Measurements from ENCODE around the gene CYB5RL. TPM values are rescaled to one million over a fixed set of nuclear protein-coding genes. Genes with fewer than 3 reads are reported as not detected.

Gene CYB5RL, protein sequence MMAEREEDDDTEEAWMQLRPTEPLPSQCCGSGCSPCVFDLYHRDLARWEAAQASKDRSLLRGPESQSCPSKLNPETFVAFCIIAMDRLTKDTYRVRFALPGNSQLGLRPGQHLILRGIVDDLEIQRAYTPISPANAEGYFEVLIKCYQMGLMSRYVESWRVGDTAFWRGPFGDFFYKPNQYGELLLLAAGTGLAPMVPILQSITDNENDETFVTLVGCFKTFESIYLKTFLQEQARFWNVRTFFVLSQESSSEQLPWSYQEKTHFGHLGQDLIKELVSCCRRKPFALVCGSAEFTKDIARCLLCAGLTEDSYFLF
- 4.3 TPM for polyA plus RNA-seq (2013, experiment 1 of 2)
- polyA plus RNA-seq (2013, experiment 2 of 2), result 3.4 TPM

GRCh38 chr1:54199765-54200518, at the start of gene CYB5RL, which contains the start of gene MRPL37:
CYB5RL (minus strand) TSS chr1:54200030; CDS start chr1:54195616, 4,414 bp downstream.
MRPL37 (plus strand) TSS chr1:54200167; CDS start chr1:54200244, 77 bp downstream.
- Histone ChIP-seq H2BK120ac (ENCODE audit: low read depth, low read length) (peak within 1 kb of the TSS; percentile 74), H4K8ac (ENCODE audit: low read length) (peak within 1 kb of the TSS; percentile 95), H3K27ac (ENCODE audit: low read length, poor library complexity, severe bottlenecking) (no peak within 1 kb of the TSS), H3K4ac (ENCODE audit: low read depth in 1 of 2, low read length in 2 of 2) (peak within 1 kb of the TSS; percentile 36 to 56), H2AK5ac (ENCODE audit: low read length, severe bottlenecking) (peak within 1 kb of the TSS; percentile 16), H3K9me3 (ENCODE audit: control insufficient read depth, low read length) (no peaks in the 10 kb centered on the region), H3K9ac (ENCODE audit: low read length) (peak within 1 kb of the TSS; percentile 96), H3K36me3 (ENCODE audit: control insufficient read depth in 1 of 2, insufficient read depth in 2 of 2, low read depth in 1 of 2, low read length in 2 of 2) (peaks cover 8 to 34% of the 10 kb centered on the region in 2 experiments), H4K91ac (ENCODE audit: low read length) (peak within 1 kb of the TSS; percentile 65), H2BK12ac (ENCODE audit: low read length in 2 of 2) (no peak within 1 kb of the TSS), H2BK15ac (ENCODE audit: low read depth, poor library complexity, severe bottlenecking) (peak within 1 kb of the TSS; percentile 30), H3K4me2 (ENCODE audit: low read length, poor library complexity, severe bottlenecking) (peak within 1 kb of the TSS; percentile 94), H2AFZ (ENCODE audit: low read depth, low read length) (peak within 1 kb of the TSS; percentile 91), H2BK5ac (ENCODE audit: low read depth, low read length, poor library complexity, severe bottlenecking) (no peak within 1 kb of the TSS), H3K14ac (ENCODE audit: low read length in 2 of 2) (peak within 1 kb of the TSS in 1 of 2 experiments; percentile 93), H3K23ac (ENCODE audit: low read length in 2 of 2) (peak within 1 kb of the TSS in 1 of 2 experiments; percentile 71), H3K18ac (ENCODE audit: low read depth in 1 of 2, low read length in 2 of 2) (peak within 1 kb of the TSS; percentile 55 to 61), H3K4me1 (ENCODE audit: control insufficient read depth, insufficient read depth, low read depth, low read length) (peaks cover 4% of the 10 kb centered on the region), H3K79me1 (replicated peaks; ENCODE audit: low read length, poor library complexity, severe bottlenecking) (peaks cover 16% of the 10 kb centered on the region), H3K4me3 (ENCODE audit: insufficient read depth in 1 of 2, low read depth in 1 of 2, low read length in 2 of 2) (peak within 1 kb of the TSS; percentile 89 to 99), H3K27me3 (ENCODE audit: control insufficient read depth in 1 of 2, insufficient read depth in 1 of 2, low read length in 2 of 2) (no peaks in the 10 kb centered on the region)
- peak; percentile 97 for DNase-seq
- under 1% methylated on average over 46 of the region's 51 CpGs for WGBS

GRCh38 chr1:54248966-54249365, 49.1 kb upstream of the CYB5RL start:
- Histone ChIP-seq H3K36me3 (ENCODE audit: control insufficient read depth in 1 of 2, insufficient read depth in 2 of 2, low read depth in 1 of 2, low read length in 2 of 2) (peaks cover 24 to 41% of the 10 kb centered on the region in 2 experiments), H2AK5ac (ENCODE audit: low read length, severe bottlenecking) (peak overlapping the region; percentile 40), H3K27ac (ENCODE audit: low read length, poor library complexity, severe bottlenecking) (no peak overlapping the region), H4K91ac (ENCODE audit: low read length) (peak overlapping the region; percentile 52), H3K4me2 (ENCODE audit: low read length, poor library complexity, severe bottlenecking) (no peak overlapping the region), H2BK5ac (ENCODE audit: low read depth, low read length, poor library complexity, severe bottlenecking) (no peak overlapping the region), H2AFZ (ENCODE audit: low read depth, low read length) (no peak overlapping the region), H4K8ac (ENCODE audit: low read length) (no peak overlapping the region), H3K23ac (ENCODE audit: low read length in 2 of 2) (no peak overlapping the region), H2BK12ac (ENCODE audit: low read length in 2 of 2) (peak overlapping the region in 1 of 2 experiments; percentile 60), H3K27me3 (ENCODE audit: control insufficient read depth in 1 of 2, insufficient read depth in 1 of 2, low read length in 2 of 2) (no peaks in the 10 kb centered on the region), H3K4me1 (ENCODE audit: control insufficient read depth, insufficient read depth, low read depth, low read length) (peaks cover 28% of the 10 kb centered on the region), H3K18ac (ENCODE audit: low read depth in 1 of 2, low read length in 2 of 2) (no peak overlapping the region), H3K9ac (ENCODE audit: low read length) (peak overlapping the region; percentile 69), H3K4ac (ENCODE audit: low read depth in 1 of 2, low read length in 2 of 2) (no peak overlapping the region), H3K4me3 (ENCODE audit: insufficient read depth in 1 of 2, low read depth in 1 of 2, low read length in 2 of 2) (no peak overlapping the region), H3K9me3 (ENCODE audit: control insufficient read depth, low read length) (no peaks in the 10 kb centered on the region), H3K79me1 (replicated peaks; ENCODE audit: low read length, poor library complexity, severe bottlenecking) (peaks cover 2% of the 10 kb centered on the region), H2BK15ac (ENCODE audit: low read depth, poor library complexity, severe bottlenecking) (no peak overlapping the region), H2BK120ac (ENCODE audit: low read depth, low read length) (no peak overlapping the region), H3K14ac (ENCODE audit: low read length in 2 of 2) (no peak overlapping the region)
- 83% methylated on average over 4 of the region's 4 CpGs for WGBS
- no peak for DNase-seq

DNA sequence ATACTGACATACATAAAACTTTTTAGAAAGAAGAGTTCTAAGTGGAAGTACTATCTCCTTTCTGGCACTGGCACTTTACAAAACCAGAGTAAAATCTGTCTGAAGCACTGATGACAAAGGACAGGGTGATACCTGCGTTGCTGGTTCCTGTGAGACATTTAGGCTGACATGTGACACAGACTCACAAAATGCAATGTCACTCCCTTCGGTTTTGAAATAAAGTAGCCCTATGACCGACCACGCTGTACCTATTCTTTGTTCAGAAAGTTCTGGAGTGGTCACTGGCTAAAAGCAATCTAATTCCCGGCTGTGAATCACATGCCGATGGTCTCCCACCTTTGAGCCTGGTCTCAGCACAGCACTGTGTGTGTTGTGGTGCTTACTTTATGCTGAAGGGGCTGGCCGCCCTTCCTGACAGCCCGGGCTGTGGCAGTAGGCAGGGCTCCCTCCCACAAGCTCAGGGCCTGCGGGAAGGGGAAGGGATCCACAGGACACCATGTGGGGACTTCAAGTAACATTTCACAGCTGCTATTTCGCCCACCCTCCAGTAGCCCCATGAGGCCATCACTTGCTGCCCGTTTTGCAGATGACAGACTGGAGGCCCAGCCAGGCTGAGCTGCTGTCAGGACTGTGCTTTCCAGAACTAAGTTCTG, 48.2 kb upstream of the CYB5RL start:
- peaks cover 20% of the 10 kb centered on the region for H3K4me1 ChIP-seq (ENCODE audit: control insufficient read depth, insufficient read depth, low read depth, low read length)
- no peak overlapping the region for H3K4me3 ChIP-seq (ENCODE audit: insufficient read depth in 1 of 2, low read depth in 1 of 2, low read length in 2 of 2)
- H3K4me2 ChIP-seq (ENCODE audit: low read length, poor library complexity, severe bottlenecking), result no peak overlapping the region
- H3K79me1 ChIP-seq (replicated peaks; ENCODE audit: low read length, poor library complexity, severe bottlenecking), result peaks cover 2% of the 10 kb centered on the region
- no peak overlapping the region for H2BK120ac ChIP-seq (ENCODE audit: low read depth, low read length)
- no peak overlapping the region for H2BK5ac ChIP-seq (ENCODE audit: low read depth, low read length, poor library complexity, severe bottlenecking)
- H2BK12ac ChIP-seq (ENCODE audit: low read length in 2 of 2), result no peak overlapping the region
- no peaks in the 10 kb centered on the region for H3K27me3 ChIP-seq (ENCODE audit: control insufficient read depth in 1 of 2, insufficient read depth in 1 of 2, low read length in 2 of 2)
- H4K91ac ChIP-seq (ENCODE audit: low read length), result no peak overlapping the region
- DNase-seq, result no peak
- H3K4ac ChIP-seq (ENCODE audit: low read depth in 1 of 2, low read length in 2 of 2), result no peak overlapping the region
- H3K36me3 ChIP-seq (ENCODE audit: control insufficient read depth in 1 of 2, insufficient read depth in 2 of 2, low read depth in 1 of 2, low read length in 2 of 2), result peaks cover 31 to 46% of the 10 kb centered on the region in 2 experiments
- H3K18ac ChIP-seq (ENCODE audit: low read depth in 1 of 2, low read length in 2 of 2), result no peak overlapping the region
- H2AFZ ChIP-seq (ENCODE audit: low read depth, low read length), result no peak overlapping the region
- H3K14ac ChIP-seq (ENCODE audit: low read length in 2 of 2), result no peak overlapping the region
- peak overlapping the region; percentile 14 for H3K9ac ChIP-seq (ENCODE audit: low read length)
- no peak overlapping the region for H3K27ac ChIP-seq (ENCODE audit: low read length, poor library complexity, severe bottlenecking)
- no peak overlapping the region for H2BK15ac ChIP-seq (ENCODE audit: low read depth, poor library complexity, severe bottlenecking)
- H4K8ac ChIP-seq (ENCODE audit: low read length), result no peak overlapping the region
- peak overlapping the region; percentile 27 for H2AK5ac ChIP-seq (ENCODE audit: low read length, severe bottlenecking)
- no peaks in the 10 kb centered on the region for H3K9me3 ChIP-seq (ENCODE audit: control insufficient read depth, low read length)
- WGBS, result 91% methylated on average over 11 of the region's 11 CpGs
- no peak overlapping the region for H3K23ac ChIP-seq (ENCODE audit: low read length in 2 of 2)

Data from mesenchymal stem cell (in vitro differentiated cells and primary cell).